ENCODE data around the gene CCIN.

GRCh38 chr9:36137392-36138004, 31.7 kb upstream of the CCIN start:
- no peak for TF ChIP-seq ZNF207 (IDR thresholded peaks at IDR 0.05; ENCODE audit: borderline replicate concordance)
- no peak for TF ChIP-seq POLR2A (IDR thresholded peaks at IDR 0.05; ENCODE audit: insufficient read depth in 1 of 2, low read depth in 2 of 2, low read length in 2 of 2)
- TF ChIP-seq ZNF850 (CRISPR knock-in tag; conservative IDR thresholded peaks at IDR 0.05), result no peak
- TF ChIP-seq EZH2 (conservative IDR thresholded peaks at IDR 0.05; ENCODE audit: low read depth, low read length), result 0 out of 2 replicates have a peak, but pooled peaks have one; percentile 47
- TF ChIP-seq HOXD1 (CRISPR knock-in tag; IDR thresholded peaks at IDR 0.05), result no peak
- no peak for TF ChIP-seq ATF3 (CRISPR knock-in tag; IDR thresholded peaks at IDR 0.05)
- no peak for TF ChIP-seq ARID2 (CRISPR knock-in tag; IDR thresholded peaks at IDR 0.05; ENCODE audit: borderline replicate concordance)
- TF ChIP-seq ZNF614 (CRISPR knock-in tag; IDR thresholded peaks at IDR 0.05; ENCODE audit: borderline replicate concordance), result no peak
- TF ChIP-seq MXD4 (CRISPR knock-in tag; IDR thresholded peaks at IDR 0.05), result no peak
- TF ChIP-seq TOE1 (CRISPR knock-in tag; IDR thresholded peaks at IDR 0.05), result no peak
- no peak for TF ChIP-seq ZNF17 (CRISPR knock-in tag; IDR thresholded peaks at IDR 0.05)

Measured in HepG2 (cell line).